Psoas muscle (tissue), 8 donors: ENCODE results near the gene RPTN. TPM values are rescaled to one million over a fixed set of nuclear protein-coding genes. Genes with fewer than 3 reads are reported as not detected.

Source experiments
- ATAC-seq, 4 donors: fragments of 200-7000 bp; cut with Tn5 transposase; one replicate each; pipeline ENCODE4 v1.9.1; 2020; ENCODE audit warnings: moderate library complexity in 3 of 4, mild to moderate bottlenecking in 2 of 4
- DNase-seq, 2 donors: peaks; one replicate each; pipeline ENCODE4 v3.0.0-alpha.2; 2020
- H3K27ac ChIP-seq: fragments of 200-600 bp; one replicate; pipeline ENCODE4 v1.8.0; 2022
- H3K27me3 ChIP-seq, 3 donors: fragments of 200-600 bp in 1 of 3; one replicate each; pipeline versions ENCODE4 v1.6.1 to v1.8.0; 2013 to 2022; ENCODE audit warnings: low read length in 2 of 3, mild to moderate bottlenecking in 2 of 3, moderate library complexity in 1 of 3; ENCODE audit not compliant: insufficient read depth in 3 of 3
- H3K36me3 ChIP-seq, 2 donors: fragments of 200-600 bp in 1 of 2; one replicate each; pipeline versions ENCODE4 v1.6.1 to v1.8.0; 2013 to 2022; ENCODE audit warnings: low read depth in 1 of 2, mild to moderate bottlenecking in 1 of 2, moderate library complexity in 1 of 2; ENCODE audit not compliant: insufficient read depth in 1 of 2
- H3K4me1 ChIP-seq: fragments of 200-600 bp; one replicate; pipeline ENCODE4 v1.8.0; 2022
- H3K4me3 ChIP-seq: fragments of 200-600 bp; one replicate; pipeline ENCODE4 v1.8.0; 2022; ENCODE audit warnings: mild to moderate bottlenecking
- H3K9me3 ChIP-seq: fragments of 200-600 bp; one replicate; pipeline ENCODE4 v1.8.0; 2022
- CTCF ChIP-seq: fragments of 200-600 bp; IDR thresholded peaks from one replicate; pipeline ENCODE4 v1.8.0; 2022; ENCODE audit warnings: antibody characterized with exemption
- WGBS, 3 donors: extraction: QIAGEN DNeasy Blood & Tissue Kit; methylation state at CpG; one replicate each; pipeline versions ENCODE4 v1.1.6 to v1.1.7; 2013; 5-methylcytosine and 5-hydroxymethylcytosine counted together
- intact Hi-C, 2 donors: fragments of 100-400 bp; cut with DNase I; formaldehyde crosslinking; loops; one replicate each; pipeline versions ENCODE4 v1.11.0 to v1.14.2; 2022
- polyA plus RNA-seq, 3 donors: library from polyadenylated mRNA; stranded (reverse); fragments of 200-250 nt; gene quantifications; one replicate each; pipeline ENCODE4 v1.2.3, GENCODE V29; 2013
- total RNA-seq, 4 donors: library from RNA; stranded (reverse); fragmentation: NEBNext Ultra II Directional in 2 of 4; extraction: Animal tissue kit (Norgen Biotek cat#: 25700) in 2 of 4; gene quantifications; one replicate each; pipeline versions ENCODE4 v1.2.1 to v1.2.4, GENCODE V29; 2021 to 2023
- donor health status: healthy with polysubstance abuse.
- donor health status: DM: no; HTN: no; CAD: no; lungs with moderate emphysema.
- donor health status: Bipolar disorder and iron deficiency.
- donor health status: healthy.
- donor health status: DM: yes; HTN: yes; CAD: no.
- donor health status: DM: no; HTN: no; CAD: no.
- donor health status: DM: no; HTN: no; CAD: no.
- donor health status: DM: yes; HTN: yes; CAD: no.

The RPTN gene
- total and polyA plus RNA-seq, 7 donors: not detected

DNA sequence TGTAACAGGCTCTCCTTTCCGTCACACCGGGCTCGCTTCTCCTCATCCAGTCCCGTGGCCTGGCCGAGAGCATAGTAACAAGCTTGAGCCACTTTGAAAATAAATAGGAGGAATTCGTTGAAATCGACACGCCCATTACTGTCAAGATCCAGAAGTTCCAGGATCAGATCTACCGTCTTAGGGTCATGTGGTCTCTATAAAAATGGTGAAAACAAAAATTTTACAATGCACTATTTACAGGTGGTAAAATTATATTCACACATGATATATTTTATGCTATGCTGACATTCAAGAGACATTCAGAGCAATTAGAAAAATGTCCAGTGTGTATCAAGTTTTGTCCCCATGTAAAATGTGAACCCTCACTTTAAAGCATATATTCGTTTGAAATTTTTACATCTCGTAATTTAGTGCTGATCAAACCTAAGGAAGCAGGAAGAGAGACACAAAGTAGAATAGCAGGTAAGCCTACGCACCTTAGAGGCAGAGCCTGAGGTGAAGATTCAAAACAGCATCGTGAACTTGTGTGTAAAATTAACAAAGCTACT lies 46.1 kb downstream of the RPTN start:
- H3K4me1 ChIP-seq: no peaks in the 10 kb centered on the region
- WGBS, 3 donors: 17 to 23% (median 21%) methylated on average over 13 of the region's 13 CpGs

DNA sequence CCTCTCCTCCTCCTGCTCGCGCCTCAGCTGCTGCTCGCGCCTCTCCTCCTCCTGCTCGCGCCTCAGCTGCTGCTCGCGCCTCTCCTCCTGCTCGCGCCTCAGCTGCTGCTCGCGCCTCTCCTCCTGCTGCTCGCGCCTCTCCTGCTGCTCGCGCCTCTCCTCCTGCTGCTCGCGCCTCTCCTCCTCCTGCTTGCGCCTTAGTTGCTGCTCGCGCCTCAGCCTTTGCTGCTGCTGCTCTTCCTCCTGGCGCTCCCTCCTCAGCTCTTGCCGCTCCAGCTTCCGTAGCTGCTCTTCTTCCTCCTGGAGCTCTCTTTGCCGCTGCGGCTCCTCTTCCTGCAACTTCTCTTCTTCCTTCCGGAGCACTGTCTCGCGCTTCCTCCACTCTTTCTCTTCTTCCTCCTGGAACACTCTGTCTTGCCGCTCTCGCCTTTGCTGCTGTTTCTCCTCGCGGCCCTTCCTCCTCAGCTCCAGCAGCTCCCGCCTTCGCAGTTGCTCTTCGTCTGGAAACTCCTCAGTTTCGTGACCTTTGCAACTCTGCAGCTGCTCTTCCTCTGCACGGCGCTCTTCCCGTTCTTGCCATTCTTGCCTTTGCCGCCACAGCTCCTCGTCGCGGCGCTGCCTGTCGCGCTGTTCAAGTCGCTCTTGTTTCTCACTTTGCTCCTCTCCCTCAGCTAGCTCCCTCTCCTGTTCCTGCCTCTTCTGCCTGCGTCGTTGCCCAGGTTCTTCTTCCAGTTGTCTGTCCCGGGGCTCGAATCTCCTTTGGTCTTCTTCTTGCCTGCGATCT lies 46.7 kb downstream of the RPTN start:
- Histone ChIP-seq H3K27me3 (peaks cover 12 to 96% (median 42%) of the 10 kb centered on the region in 3 donors), H3K4me3 (peak overlapping the region; percentile 56), H3K4me1 (no peaks in the 10 kb centered on the region), H3K36me3 (no peaks in the 10 kb centered on the region), H3K27ac (no peak overlapping the region), H3K9me3 (peaks cover 5% of the 10 kb centered on the region)
- DNase-seq (no peak), ATAC-seq (no peak)
- 1 to 2% (median 2%) methylated on average over 52 to 53 of the region's 53 CpGs for WGBS, 3 donors
- intact Hi-C loops: no loop called here
- TF ChIP-seq CTCF: no peak

More for the DNA sequence above, 46.1 kb downstream of the RPTN start:
- Histone ChIP-seq H3K27me3 (peaks cover 12 to 92% (median 38%) of the 10 kb centered on the region in 3 donors), H3K9me3 (no peaks in the 10 kb centered on the region), H3K4me3 (no peak overlapping the region), H3K27ac (no peak overlapping the region), H3K36me3 (no peaks in the 10 kb centered on the region)
- DNase-seq: no peak
- intact Hi-C loops: no loop called here
- TF ChIP-seq CTCF: no peak
- no peak for ATAC-seq

- no peak for TF ChIP-seq CTCF
- WGBS, 3 donors: 1% methylated on average over 43 to 44 of the region's 44 CpGs
- DNase-seq (no peak), ATAC-seq (no peak)
- no peaks in the 10 kb centered on the region for H3K4me1 ChIP-seq
- H3K27me3 ChIP-seq: peaks cover 8 to 97% (median 44%) of the 10 kb centered on the region in 3 donors
- H3K9me3 ChIP-seq: peaks cover 5% of the 10 kb centered on the region
- H3K36me3 ChIP-seq: no peaks in the 10 kb centered on the region
- H3K27ac ChIP-seq: no peak overlapping the region
- intact Hi-C loops: no loop called here
- peak overlapping the region; percentile 56 for H3K4me3 ChIP-seq
Measured at GRCh38 chr1:152111515-152111968, 47.5 kb downstream of the RPTN start.

- Histone ChIP-seq H3K36me3 (no peaks in the 10 kb centered on the region), H3K27ac (no peak overlapping the region), H3K9me3 (peaks cover 5% of the 10 kb centered on the region), H3K4me1 (no peaks in the 10 kb centered on the region), H3K27me3 (peaks cover 8 to 97% (median 44%) of the 10 kb centered on the region in 3 donors), H3K4me3 (peak overlapping the region; percentile 56)
- DNase-seq (peak in 1 of 2 donors; percentile 21), ATAC-seq (no peak)
- 1 to 2% (median 1%) methylated on average over 60 of the region's 60 CpGs for WGBS, 3 donors
- intact Hi-C loops: no loop called here
- no peak for TF ChIP-seq CTCF
Measured at GRCh38 chr1:152110860-152111514, 48.0 kb downstream of the RPTN start.
